ENCODE results near the gene C22orf23.

GRCh38 chr22:37893583-37893983 is 59.8 kb downstream of the C22orf23 start:
- TF ChIP-seq TAF1 (IDR thresholded peaks at IDR 0.05; ENCODE audit: low read depth, low read length), result no peak
- no peak for TF ChIP-seq POLR2A (IDR thresholded peaks at IDR 0.05; ENCODE audit: low read depth, low read length)
- no peak for TF ChIP-seq POLR2AphosphoS5 (IDR thresholded peaks at IDR 0.05; ENCODE audit: low read depth, low read length)
- TF ChIP-seq POU2F2 (IDR thresholded peaks at IDR 0.05; ENCODE audit: low read depth, low read length), result no peak
- TF ChIP-seq PAX5 (IDR thresholded peaks at IDR 0.05; ENCODE audit: insufficient read depth, low read length, severe bottlenecking), result no peak
- TF ChIP-seq SPI1 (IDR thresholded peaks at IDR 0.05; ENCODE audit: low read depth, low read length), result no peak
